ENCODE measurements around the gene HMG20B.

The HMG20B gene

DNA sequence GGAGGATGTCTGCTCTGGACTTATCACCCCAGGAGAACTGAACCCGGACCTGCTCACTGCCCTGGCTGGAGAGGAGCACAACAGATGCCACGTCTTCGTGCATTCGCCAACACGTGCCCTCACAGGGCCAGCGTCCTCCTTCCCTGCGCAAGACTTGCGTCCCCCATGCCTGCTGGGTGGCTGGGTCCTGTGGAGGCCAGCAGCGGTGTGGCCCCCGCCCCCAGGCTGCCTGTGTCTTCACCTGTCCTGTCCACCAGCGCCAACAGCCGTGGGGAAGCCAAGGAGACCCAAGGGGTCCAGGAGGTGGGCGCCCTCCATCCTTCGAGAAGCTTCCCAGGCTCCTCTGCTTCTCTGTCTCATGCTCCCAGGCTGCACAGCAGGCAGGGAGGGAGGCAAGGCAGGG is 37.2 kb upstream of the HMG20B start:
- H3K36me3 ChIP-seq: peaks cover 41 to 75% (median 53%) of the 10 kb centered on the region in 3 donors
- intact Hi-C loops (cut with DNase I; ENCODE audit: low total_unique reads): loop anchor here (10.0 kb wide), 1 partner anchor 429 kb away; no protein-coding TSS in a partner anchor
- DNase-seq: no peak
- H3K4me3 ChIP-seq: no peak overlapping the region
- no peaks in the 10 kb centered on the region for H3K9me3 ChIP-seq
- H3K27ac ChIP-seq: no peak overlapping the region
- TF ChIP-seq, protein P1, sequence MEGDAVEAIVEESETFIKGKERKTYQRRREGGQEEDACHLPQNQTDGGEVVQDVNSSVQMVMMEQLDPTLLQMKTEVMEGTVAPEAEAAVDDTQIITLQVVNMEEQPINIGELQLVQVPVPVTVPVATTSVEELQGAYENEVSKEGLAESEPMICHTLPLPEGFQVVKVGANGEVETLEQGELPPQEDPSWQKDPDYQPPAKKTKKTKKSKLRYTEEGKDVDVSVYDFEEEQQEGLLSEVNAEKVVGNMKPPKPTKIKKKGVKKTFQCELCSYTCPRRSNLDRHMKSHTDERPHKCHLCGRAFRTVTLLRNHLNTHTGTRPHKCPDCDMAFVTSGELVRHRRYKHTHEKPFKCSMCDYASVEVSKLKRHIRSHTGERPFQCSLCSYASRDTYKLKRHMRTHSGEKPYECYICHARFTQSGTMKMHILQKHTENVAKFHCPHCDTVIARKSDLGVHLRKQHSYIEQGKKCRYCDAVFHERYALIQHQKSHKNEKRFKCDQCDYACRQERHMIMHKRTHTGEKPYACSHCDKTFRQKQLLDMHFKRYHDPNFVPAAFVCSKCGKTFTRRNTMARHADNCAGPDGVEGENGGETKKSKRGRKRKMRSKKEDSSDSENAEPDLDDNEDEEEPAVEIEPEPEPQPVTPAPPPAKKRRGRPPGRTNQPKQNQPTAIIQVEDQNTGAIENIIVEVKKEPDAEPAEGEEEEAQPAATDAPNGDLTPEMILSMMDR (IDR thresholded peaks at IDR 0.05): no peak
- peaks cover 0 to 16% (median 0%) of the 10 kb centered on the region in 4 donors for H3K4me1 ChIP-seq
- no peaks in the 10 kb centered on the region for H3K27me3 ChIP-seq

DNA sequence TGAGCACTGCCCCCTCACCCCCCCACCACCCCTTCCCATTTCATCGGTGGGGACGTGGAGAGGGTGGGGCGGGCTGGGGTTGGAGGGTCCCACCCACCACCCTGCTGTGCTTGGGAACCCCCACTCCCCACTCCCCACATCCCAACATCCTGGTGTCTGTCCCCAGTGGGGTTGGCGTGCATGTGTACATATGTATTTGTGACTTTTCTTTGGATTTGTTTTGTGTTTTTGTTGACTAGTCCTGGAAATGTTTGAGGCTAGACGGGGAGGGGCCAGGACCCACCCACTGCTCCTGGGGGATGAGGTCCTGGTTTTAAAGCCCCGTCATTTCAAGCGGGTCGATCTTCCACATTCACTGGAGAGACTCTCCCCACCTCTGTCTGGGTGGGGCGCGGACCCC is 36.8 kb upstream of the HMG20B start:
- Histone ChIP-seq H3K27me3 (no peaks in the 10 kb centered on the region), H3K36me3 (peaks cover 41 to 71% (median 49%) of the 10 kb centered on the region in 3 donors), H3K9me3 (no peaks in the 10 kb centered on the region), H3K4me3 (no peak overlapping the region), H3K4me1 (peaks cover 0 to 16% (median 0%) of the 10 kb centered on the region in 4 donors), H3K27ac (no peak overlapping the region)
- intact Hi-C loops (cut with DNase I; ENCODE audit: low total_unique reads): loop anchor here (10.0 kb wide), 1 partner anchor 429 kb away; no protein-coding TSS in a partner anchor
- DNase-seq: no peak
- TF ChIP-seq, protein P1 (IDR thresholded peaks at IDR 0.05): no peak

DNA sequence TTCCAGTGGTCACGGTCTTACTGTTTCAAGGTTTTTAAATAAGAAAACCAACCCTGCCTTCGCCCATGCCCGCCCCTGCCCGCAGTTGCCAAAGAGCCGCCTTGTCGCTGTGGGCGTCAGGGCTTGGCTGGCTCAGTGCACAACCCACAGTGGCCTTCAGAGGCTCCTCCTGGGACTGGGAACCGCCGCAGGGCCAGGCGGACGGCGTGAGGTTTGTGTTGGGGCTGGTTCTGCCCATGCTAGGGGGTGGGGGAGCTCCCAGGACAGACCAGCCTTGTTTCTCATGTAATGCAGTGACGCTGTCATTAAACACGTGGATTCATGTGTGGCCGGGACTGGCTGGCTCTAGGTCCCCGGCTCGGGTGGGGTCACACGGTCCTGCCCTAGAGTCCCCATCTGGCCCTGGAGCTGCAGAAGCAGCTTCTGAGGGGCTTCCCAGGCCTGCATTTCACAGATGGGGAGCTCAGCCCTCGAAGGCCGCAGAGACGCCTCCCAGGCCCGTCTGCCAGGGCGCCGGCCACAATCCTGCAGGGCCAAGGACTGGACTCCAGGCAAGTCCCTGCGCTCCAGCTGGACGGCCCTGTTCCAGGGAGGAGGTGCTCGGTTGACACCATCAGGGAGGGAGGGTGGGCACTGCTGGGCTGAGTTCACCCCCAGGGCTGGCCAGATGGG is 36.2 kb upstream of the HMG20B start:
- DNase-seq: peak in 1 of 2 donors; percentile 32
- peaks cover 0 to 16% (median 0%) of the 10 kb centered on the region in 4 donors for H3K4me1 ChIP-seq
- TF ChIP-seq, protein P1 (IDR thresholded peaks at IDR 0.05): no peak
- peaks cover 39 to 65% (median 43%) of the 10 kb centered on the region in 3 donors for H3K36me3 ChIP-seq
- peak overlapping the region in 1 of 2 donors; percentile 6 for H3K27ac ChIP-seq
- intact Hi-C loops (cut with DNase I; ENCODE audit: low total_unique reads): loop anchor here (10.0 kb wide), 1 partner anchor 428 kb away; no protein-coding TSS in a partner anchor
- H3K27me3 ChIP-seq: no peaks in the 10 kb centered on the region
- H3K9me3 ChIP-seq: no peaks in the 10 kb centered on the region
- H3K4me3 ChIP-seq: no peak overlapping the region

DNA sequence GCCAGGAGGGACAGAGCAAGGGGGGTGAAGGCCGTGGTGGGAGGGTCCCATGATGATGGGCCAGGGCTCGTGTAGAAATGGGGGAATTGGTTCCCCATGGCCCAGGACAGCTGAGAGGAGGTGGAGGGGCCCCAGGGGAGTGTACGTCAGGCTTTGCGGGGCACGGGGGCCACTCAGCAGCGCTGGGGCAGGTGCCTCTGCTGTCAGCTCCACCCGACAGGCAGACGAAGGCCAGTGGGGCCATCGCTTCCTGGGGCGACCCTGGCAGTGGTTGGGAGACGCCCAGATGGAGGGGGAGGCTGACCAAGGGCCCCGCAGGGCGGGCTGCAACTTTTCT is 35.7 kb upstream of the HMG20B start:
- intact Hi-C loops (cut with DNase I; ENCODE audit: low total_unique reads): loop anchor here (10.0 kb wide), 1 partner anchor 428 kb away; no protein-coding TSS in a partner anchor
- H3K27ac ChIP-seq: peak overlapping the region in 1 of 2 donors; percentile 6
- H3K4me1 ChIP-seq: peaks cover 0 to 16% (median 0%) of the 10 kb centered on the region in 4 donors
- peaks cover 34 to 60% (median 38%) of the 10 kb centered on the region in 3 donors for H3K36me3 ChIP-seq
- TF ChIP-seq, protein P1 (IDR thresholded peaks at IDR 0.05): no peak
- no peaks in the 10 kb centered on the region for H3K9me3 ChIP-seq
- H3K4me3 ChIP-seq: no peak overlapping the region
- DNase-seq: no peak
- no peaks in the 10 kb centered on the region for H3K27me3 ChIP-seq

DNA sequence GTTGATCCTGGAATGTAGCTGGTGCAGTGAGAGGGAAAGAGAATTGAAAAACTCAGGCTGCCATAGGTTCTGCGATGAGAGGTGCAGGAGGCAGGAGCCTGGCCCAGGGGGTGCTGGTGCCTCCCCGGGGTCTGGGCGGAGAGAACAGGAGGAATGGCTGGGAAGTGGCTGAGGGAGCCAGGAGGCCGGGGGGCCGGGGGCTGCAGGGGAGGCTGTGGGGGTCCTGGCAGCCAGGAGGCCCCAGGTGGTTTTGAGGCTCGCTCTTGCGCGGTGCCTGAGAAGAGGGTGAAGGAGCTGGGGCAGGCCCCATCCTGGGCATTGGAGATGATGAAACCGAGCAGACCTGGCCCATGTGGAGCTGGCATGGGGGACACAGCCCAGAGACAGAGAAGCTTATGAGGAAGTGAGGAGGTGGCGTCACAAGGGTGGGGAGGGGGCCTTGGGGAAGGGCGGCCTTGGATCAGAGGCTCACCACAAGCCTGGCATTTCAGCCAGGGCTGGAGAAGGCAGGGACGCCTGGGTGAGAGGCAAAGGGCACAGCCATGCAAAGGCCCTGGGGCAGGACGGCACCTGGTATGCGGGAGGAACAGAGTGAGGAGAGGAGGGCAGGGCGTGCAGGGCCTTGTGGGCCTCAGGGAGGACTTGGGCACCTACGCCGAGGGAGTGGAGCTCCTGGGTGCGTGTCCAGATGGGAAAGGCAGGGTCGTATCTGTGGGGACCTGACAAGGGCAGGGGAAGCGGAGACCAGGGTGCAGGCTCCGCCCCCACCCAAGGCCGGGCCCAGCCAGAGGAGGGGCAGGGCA is 35.1 kb upstream of the HMG20B start:
- H3K27ac ChIP-seq: no peak overlapping the region
- no peak for DNase-seq

More for the DNA sequence above, 35.1 kb upstream of the HMG20B start:
- Histone ChIP-seq H3K9me3 (no peaks in the 10 kb centered on the region), H3K4me3 (no peak overlapping the region), H3K27me3 (no peaks in the 10 kb centered on the region), H3K36me3 (peaks cover 29 to 57% (median 32%) of the 10 kb centered on the region in 3 donors), H3K4me1 (peaks cover 0 to 16% (median 0%) of the 10 kb centered on the region in 4 donors)
- intact Hi-C loops (cut with DNase I; ENCODE audit: low total_unique reads): loop anchor here (10.0 kb wide), 1 partner anchor 427 kb away; no protein-coding TSS in a partner anchor
- TF ChIP-seq, protein P1 (IDR thresholded peaks at IDR 0.05): no peak

Data from tibial artery (tissue), 4 donors.